Measurements from ENCODE around the gene ACSL3. TPM values are rescaled to one million over a fixed set of nuclear protein-coding genes. Genes with fewer than 3 reads are reported as not detected.
"Not testable (repeated sequence)": the region's sequence is repeated elsewhere in the genome, so short reads cannot be mapped to it uniquely, and the experiment has no call there.

Gene ACSL3
- total and polyA plus RNA-seq, 2 donors (not counting 1 experiment from before 2014, with no cell fraction given) = 6.7 to 46.0 TPM

DNA sequence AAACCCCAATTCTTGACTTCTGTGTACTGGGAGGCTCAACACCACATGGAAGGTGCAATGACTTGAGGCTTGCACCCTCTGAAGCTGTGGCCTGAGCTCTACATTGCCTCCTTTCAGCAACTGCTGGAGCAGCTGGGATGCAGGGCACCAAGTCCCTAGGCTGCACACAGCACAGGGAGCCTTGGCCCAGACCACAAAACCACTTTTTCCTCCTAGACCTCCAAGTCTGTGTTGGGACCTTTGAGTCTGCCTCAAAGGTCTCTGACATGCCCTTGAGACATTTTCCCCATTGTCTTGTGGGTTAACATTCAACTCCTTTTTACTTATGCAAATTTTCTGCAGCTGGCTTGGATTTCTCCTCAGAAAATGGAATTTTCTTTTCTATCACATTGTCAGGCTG lies 128.6 kb downstream of the ACSL3 start:
- H3K4me3 ChIP-seq (ENCODE audit: control extremely low read depth in 1 of 5, extremely low read depth in 1 of 5, insufficient read depth in 1 of 5, low read depth in 2 of 5, low read length in 4 of 5) = no peak overlapping the region
- intact Hi-C loops (cut with micrococcal nuclease) = no loop called here
- no peaks in the 10 kb centered on the region for H3K79me2 ChIP-seq (ENCODE audit: control insufficient read depth, insufficient read depth, low read length)
- H3K9me3 ChIP-seq (ENCODE audit: control extremely low read depth in 1 of 3, control insufficient read depth in 2 of 3, insufficient read depth in 1 of 3, low read length in 2 of 3) = peaks cover 0 to 8% (median 2%) of the 10 kb centered on the region in 3 donors
- H2AFZ ChIP-seq (ENCODE audit: insufficient read depth, low read depth, low read length, poor library complexity, severe bottlenecking) = no peak overlapping the region
- no peak overlapping the region for H3K9ac ChIP-seq (ENCODE audit: low read length)
- ATAC-seq (ENCODE audit: low read depth) (no peak), DNase-seq (no peak)
- peaks cover 29% of the 10 kb centered on the region for H3K27me3 Mint-ChIP-seq
- H3K4me3 Mint-ChIP-seq = no peak overlapping the region
- peaks cover 2% of the 10 kb centered on the region for H3K9me3 Mint-ChIP-seq (ENCODE audit: insufficient read depth)
- H3K27ac ChIP-seq (ENCODE audit: low read length in 2 of 2) = no peak overlapping the region
- no peaks in the 10 kb centered on the region for H3K36me3 ChIP-seq (replicated peaks in 1 of 2; ENCODE audit: control extremely low read depth in 1 of 2, control insufficient read depth in 1 of 2, extremely low read depth in 1 of 2, insufficient read depth in 2 of 2, low read length in 1 of 2)
- CTCF ChIA-PET = no interaction called here
- peaks cover 0 to 12% (median 3%) of the 10 kb centered on the region in 4 experiments for H3K27me3 ChIP-seq (replicated peaks in 1 of 4; ENCODE audit: control extremely low read depth in 1 of 4, control insufficient read depth in 3 of 4, insufficient read depth in 4 of 4, low read length in 3 of 4)
- POLR2A ChIA-PET = no interaction called here
- no peak overlapping the region for H3K4me2 ChIP-seq (replicated peaks; ENCODE audit: low read depth, low read length, poor library complexity, severe bottlenecking)
- no peaks in the 10 kb centered on the region for H3K4me1 ChIP-seq (ENCODE audit: control insufficient read depth in 2 of 2, insufficient read depth in 2 of 2, low read length in 2 of 2)
- H3K27ac Mint-ChIP-seq = no peak overlapping the region
- TF ChIP-seq, protein P1, sequence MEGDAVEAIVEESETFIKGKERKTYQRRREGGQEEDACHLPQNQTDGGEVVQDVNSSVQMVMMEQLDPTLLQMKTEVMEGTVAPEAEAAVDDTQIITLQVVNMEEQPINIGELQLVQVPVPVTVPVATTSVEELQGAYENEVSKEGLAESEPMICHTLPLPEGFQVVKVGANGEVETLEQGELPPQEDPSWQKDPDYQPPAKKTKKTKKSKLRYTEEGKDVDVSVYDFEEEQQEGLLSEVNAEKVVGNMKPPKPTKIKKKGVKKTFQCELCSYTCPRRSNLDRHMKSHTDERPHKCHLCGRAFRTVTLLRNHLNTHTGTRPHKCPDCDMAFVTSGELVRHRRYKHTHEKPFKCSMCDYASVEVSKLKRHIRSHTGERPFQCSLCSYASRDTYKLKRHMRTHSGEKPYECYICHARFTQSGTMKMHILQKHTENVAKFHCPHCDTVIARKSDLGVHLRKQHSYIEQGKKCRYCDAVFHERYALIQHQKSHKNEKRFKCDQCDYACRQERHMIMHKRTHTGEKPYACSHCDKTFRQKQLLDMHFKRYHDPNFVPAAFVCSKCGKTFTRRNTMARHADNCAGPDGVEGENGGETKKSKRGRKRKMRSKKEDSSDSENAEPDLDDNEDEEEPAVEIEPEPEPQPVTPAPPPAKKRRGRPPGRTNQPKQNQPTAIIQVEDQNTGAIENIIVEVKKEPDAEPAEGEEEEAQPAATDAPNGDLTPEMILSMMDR (IDR thresholded peaks at IDR 0.05) = no peak
- no peak for TF ChIP-seq EZH2 (IDR thresholded peaks at IDR 0.05; ENCODE audit: borderline replicate concordance, insufficient read depth, low read depth, low read length, poor library complexity, severe bottlenecking)
- no peaks in the 10 kb centered on the region for H3K4me1 Mint-ChIP-seq
- no peaks in the 10 kb centered on the region for H4K20me1 ChIP-seq (ENCODE audit: control insufficient read depth, insufficient read depth, low read length, poor library complexity, severe bottlenecking)

DNA sequence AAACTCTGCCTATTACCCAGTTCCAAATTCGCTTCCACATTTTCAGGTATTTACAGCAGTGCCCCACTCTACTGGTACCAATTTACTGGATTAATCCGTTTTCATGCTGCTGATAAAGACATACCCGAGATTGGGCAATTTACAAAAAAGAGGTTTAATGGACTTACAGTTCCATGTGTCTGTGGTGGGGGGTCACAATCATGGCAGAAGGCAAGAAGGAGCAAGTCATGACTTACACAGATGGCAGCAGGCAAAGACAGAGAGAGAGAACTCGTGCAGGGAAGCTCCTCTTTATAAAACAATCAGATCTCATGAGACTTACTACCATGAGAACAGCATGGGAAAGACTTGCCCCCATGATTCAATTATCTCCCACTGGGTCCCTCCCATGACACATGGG lies 129.4 kb downstream of the ACSL3 start:
- H3K4me2 ChIP-seq (replicated peaks; ENCODE audit: low read depth, low read length, poor library complexity, severe bottlenecking); H3K9ac ChIP-seq (ENCODE audit: low read length); POLR2A ChIA-PET; H3K27ac ChIP-seq (ENCODE audit: low read length in 2 of 2); ATAC-seq (ENCODE audit: low read depth); H3K4me3 ChIP-seq (ENCODE audit: control extremely low read depth in 1 of 5, extremely low read depth in 1 of 5, insufficient read depth in 1 of 5, low read depth in 2 of 5, low read length in 4 of 5); H4K20me1 ChIP-seq (ENCODE audit: control insufficient read depth, insufficient read depth, low read length, poor library complexity, severe bottlenecking); DNase-seq; intact Hi-C loops (cut with micrococcal nuclease); H2AFZ ChIP-seq (ENCODE audit: insufficient read depth, low read depth, low read length, poor library complexity, severe bottlenecking); H3K4me1 ChIP-seq (ENCODE audit: control insufficient read depth in 2 of 2, insufficient read depth in 2 of 2, low read length in 2 of 2); H3K9me3 ChIP-seq (ENCODE audit: control extremely low read depth in 1 of 3, control insufficient read depth in 2 of 3, insufficient read depth in 1 of 3, low read length in 2 of 3); H3K27ac Mint-ChIP-seq; H3K79me2 ChIP-seq (ENCODE audit: control insufficient read depth, insufficient read depth, low read length); H3K4me3 Mint-ChIP-seq; H3K9me3 Mint-ChIP-seq (ENCODE audit: insufficient read depth); CTCF ChIA-PET; H3K4me1 Mint-ChIP-seq; H3K36me3 ChIP-seq (replicated peaks in 1 of 2; ENCODE audit: control extremely low read depth in 1 of 2, control insufficient read depth in 1 of 2, extremely low read depth in 1 of 2, insufficient read depth in 2 of 2, low read length in 1 of 2): not testable (repeated sequence)
- H3K27me3 ChIP-seq (replicated peaks in 1 of 4; ENCODE audit: control extremely low read depth in 1 of 4, control insufficient read depth in 3 of 4, insufficient read depth in 4 of 4, low read length in 3 of 4) = peaks cover 0 to 11% (median 2%) of the 10 kb centered on the region in 4 experiments
- H3K27me3 Mint-ChIP-seq = peaks cover 21% of the 10 kb centered on the region
- WGBS (ENCODE audit: insufficient coverage) = 78% methylated on average over 1 of the region's 4 CpGs
